LNCaP clone FGC (cell line): ENCODE data around the gene DDB1.

ENCODE experiments used
- DNase-seq: peaks from one replicate; pipeline ENCODE4 v3.0.0-alpha.2; 2011; ENCODE audit warnings: low read depth
- H3K4me3 ChIP-seq: 2 replicates; pipeline ENCODE4 v1.5.1; 2011; ENCODE audit warnings: mild to moderate bottlenecking, low read depth, low read length, control low read depth
- CTCF ChIP-seq: IDR thresholded peaks from 2 replicates; pipeline ENCODE4 v1.5.1; 2012; ENCODE audit warnings: mild to moderate bottlenecking; ENCODE audit not compliant: control insufficient read depth, insufficient read depth; ENCODE audit errors: extremely low read depth

The DDB1 gene

DNA sequence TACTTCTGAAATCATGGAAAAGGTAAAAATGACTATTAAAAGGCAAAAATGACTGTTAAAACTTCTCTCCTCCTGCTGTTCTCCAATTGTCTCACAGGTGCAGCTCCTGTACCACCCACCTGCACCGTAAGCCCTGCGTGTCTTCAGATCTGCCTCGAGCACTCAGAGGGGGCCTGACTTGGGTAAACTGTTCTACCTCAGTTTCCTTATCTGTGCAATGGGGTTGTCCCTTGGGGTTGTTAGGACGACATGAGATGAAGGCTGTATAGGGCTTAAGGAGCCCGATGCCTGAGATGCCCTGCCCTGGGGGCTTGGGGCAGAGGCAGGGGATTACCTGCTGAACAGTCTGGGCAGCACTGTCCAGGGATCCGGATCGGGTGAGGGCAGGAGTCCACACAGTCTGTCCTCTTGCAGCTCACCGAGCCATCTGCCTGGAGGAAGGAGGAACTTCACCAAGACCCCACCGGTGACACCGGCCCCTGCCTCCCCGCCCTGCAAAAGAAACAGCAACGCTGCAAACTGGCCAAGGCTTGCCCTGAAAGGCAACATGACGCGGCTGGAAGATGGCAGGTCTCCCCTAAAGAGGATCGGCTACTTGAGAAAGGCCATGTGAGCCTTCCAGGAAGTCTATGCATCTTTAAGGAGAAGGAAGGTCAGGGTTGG is 64.2 kb downstream of the DDB1 start:
- H3K4me3 ChIP-seq = no peak overlapping the region
- DNase-seq = no peak
- no peak for TF ChIP-seq CTCF

DNA sequence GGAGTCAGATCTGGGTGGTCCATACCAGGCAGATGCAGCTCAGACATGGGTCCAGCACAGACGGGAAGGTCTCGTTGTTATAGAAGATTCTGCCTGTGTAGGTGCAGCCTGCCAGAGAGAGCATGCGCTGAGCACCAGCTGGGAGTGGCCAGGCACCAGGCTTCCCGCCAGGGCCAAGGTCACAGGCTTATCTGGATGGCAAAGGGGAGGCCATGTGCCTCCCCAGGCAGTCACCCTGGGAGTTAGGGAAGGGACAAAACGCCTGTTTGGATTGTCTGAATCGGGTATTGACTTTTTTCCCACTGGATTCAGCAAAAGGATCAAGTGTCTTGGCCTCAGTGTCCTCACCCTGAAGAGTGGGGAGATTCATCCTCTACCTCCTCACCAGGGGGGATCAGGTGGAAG is 65.5 kb downstream of the DDB1 start:
- DNase-seq = no peak
- no peak overlapping the region for H3K4me3 ChIP-seq
- no peak for TF ChIP-seq CTCF

- DNase-seq = no peak
- H3K4me3 ChIP-seq = no peak overlapping the region
- no peak for TF ChIP-seq CTCF
Measured at GRCh38 chr11:61266602-61267001, 66.3 kb downstream of the DDB1 start.

DNA sequence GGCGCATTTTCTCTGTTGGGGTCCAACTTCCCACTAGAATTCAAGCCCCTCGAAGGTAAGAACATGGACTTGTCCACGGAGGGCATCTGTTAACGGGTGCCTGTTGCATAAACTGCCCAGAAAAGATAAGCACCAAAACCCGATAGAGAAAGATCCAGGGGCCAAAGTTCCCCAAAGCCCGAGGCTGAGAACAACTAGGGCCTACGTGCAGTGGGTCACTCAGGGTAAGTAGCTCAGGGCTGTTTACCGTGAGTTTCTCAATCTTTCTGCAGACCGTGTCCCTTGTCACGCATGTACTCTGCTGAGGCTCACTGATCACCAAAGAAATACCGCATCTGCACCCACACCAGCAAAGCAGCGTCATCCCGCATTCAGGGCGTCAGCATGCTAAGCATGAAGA is 67.5 kb downstream of the DDB1 start:
- H3K4me3 ChIP-seq = no peak overlapping the region
- DNase-seq = no peak
- TF ChIP-seq CTCF = no peak

DNA sequence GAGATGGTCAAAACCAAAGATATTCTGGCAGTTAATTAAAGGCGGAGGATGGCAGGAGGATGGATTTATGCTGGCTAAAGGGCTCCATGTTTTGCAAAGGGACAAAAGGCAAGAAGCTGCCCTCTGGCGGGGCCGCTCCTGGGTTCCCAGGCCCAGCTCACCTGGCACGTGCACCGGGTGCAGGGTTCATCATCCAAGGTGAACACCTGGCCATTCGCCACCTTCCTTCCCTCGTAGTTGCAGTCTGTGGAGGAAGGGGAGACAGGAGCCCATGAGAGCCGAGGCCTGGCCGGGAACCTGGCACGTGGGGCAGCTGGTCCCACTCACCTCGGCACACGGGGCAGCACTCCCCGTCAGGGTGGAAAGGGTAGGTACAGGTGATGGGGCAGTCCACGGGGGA is 68.1 kb downstream of the DDB1 start:
- no peak overlapping the region for H3K4me3 ChIP-seq
- no peak for TF ChIP-seq CTCF
- DNase-seq = no peak

- H3K4me3 ChIP-seq = no peak overlapping the region
- TF ChIP-seq CTCF = no peak
- no peak for DNase-seq
Measured at GRCh38 chr11:61264371-61264770, 68.5 kb downstream of the DDB1 start.

- H3K4me3 ChIP-seq = no peak overlapping the region
- no peak for DNase-seq
- no peak for TF ChIP-seq CTCF
Measured at GRCh38 chr11:61259363-61259762, 73.5 kb downstream of the DDB1 start.
